ENCODE results near the gene C3orf52.

C3orf52 gene

DNA sequence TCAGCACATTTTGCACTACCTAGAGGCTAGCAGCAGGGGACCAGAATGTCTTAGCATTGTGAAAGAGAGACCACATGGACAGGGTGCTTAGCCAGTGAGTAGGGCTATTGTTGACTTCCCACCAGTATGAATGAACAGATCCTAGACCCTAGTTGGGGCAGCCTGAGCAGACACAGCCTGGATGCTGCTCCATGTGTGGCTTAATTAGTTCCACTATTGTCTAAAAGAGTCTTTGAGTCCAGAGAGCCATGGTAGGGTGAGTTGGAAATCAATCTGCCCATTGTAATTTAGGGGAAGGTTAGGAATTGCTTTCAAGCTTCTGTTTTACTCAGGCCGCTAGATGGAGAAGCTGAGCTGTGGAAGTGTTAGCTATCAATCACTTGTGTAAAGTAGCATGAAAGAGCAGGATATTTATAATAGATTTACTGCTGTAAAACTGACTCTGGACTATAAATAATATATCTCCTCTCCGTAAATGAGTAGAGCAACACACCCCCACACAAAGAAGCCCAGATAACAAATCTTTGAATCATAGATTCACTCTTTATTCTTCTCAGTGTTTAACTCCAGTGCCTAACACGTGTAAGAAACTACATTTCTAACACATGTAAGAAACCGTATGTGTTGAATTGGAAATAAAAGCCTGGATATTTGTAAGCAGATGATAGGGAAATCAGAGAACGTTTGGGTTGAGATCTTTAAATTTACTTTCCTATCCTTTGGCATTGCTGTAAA is 50.9 kb downstream of the C3orf52 start:
- DNase-seq (ENCODE audit: low spot score) = no peak

- no peak for DNase-seq (ENCODE audit: low spot score)
These were observed 51.6 kb downstream of the C3orf52 start for GRCh38 chr3:112137781-112138180.

GRCh38 chr3:112138219-112138969 is 52.2 kb downstream of the C3orf52 start:
- no peak for DNase-seq (ENCODE audit: low spot score)

DNA sequence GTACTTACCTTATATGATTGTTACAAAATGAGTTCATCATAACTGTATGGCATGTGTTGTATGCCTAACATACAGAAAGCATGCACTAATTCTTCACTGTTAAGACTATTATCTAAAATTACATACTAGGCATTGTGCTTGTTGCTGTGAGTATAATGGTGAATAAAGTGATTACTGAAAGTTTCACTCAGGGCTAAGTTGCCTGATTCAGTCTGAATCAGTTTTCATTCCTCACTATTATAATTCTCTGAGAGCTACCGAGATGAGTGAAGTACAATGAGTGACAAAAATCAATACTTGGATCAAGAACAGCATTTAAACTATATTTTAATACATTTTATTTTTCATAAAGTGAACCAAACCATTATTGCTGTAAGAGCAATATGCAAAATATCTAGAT is 54.4 kb downstream of the C3orf52 start:
- no peak for DNase-seq (ENCODE audit: low spot score)

DNA sequence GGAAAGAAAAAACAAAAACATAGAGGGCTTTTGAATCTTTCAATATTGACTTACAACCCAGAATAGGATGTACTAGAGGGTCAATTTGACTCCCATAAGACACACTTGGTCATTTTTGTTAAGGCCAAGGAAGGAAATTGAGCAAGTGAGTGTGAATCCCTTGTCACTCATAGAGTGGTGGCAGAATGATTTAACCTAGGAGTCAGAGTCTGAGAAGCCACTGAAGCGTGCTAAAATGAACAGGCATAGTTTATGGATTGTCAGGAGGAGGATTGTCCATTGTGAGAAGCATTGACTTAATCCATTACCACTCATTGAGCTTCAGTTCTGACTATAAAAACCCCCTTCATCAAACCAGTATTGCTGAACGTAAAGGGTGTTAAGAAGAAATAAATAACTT is 55.1 kb downstream of the C3orf52 start:
- no peak for DNase-seq (ENCODE audit: low spot score)

DNA sequence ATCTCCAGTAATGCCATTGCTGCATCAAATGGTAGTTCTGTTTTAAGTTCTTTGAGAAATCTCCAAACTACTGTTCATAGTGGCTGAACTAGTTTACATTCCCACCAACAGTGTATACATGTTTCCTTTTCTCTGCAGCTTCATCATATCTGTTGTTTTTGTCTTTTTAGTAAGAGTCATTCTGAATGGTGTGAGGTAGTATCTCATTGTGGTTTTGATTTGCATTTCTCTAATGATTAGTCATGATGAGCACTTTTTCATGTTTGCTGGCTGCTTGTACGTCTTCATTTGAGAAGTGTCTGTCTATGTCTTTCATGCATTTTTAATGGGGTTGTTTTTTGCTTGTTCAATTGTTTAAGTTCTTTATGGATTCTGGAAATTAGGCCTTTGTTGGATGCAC is 57.1 kb downstream of the C3orf52 start:
- DNase-seq (ENCODE audit: low spot score) = no peak

DNA sequence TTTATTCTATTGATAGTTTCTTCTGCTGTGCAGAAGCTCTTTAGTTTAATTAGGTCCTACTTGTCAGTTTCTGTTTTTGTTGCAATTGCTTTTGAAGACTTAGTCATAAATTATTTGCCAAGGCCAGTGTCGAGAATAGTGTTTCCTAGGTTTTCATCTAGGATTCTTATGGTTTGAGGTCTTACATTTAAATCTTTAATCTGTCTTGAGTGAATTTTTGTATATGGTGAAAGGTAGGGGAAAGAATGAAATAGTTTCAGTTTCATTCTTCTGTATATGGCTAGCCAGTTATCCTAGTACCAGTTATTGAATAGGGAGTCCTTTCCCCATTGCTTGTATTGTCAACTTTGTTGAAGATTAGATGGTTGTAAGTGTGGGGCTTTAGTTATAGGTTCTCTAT is 57.5 kb downstream of the C3orf52 start:
- DNase-seq (ENCODE audit: low spot score) = no peak

DNA sequence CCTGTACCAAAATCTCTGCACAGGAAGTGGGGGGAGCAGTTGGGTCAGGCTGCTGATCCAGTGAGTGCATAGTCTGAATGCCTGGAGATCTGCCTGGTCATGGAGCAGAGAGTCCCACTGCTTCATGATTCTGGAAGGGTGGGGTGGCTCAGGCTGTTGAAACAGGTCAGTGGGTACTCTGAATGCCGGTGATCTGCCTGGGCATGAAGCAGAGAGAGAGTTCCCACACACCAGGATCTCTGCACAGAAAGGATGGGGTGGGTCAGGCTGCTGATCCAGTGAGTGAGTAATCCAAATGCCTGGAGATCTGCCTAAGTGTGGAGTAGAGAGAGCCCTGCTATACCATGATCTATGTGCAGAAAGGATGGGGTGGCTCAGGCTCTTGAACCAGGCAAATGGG is 62.9 kb downstream of the C3orf52 start:
- no peak for DNase-seq (ENCODE audit: low spot score)

DNA sequence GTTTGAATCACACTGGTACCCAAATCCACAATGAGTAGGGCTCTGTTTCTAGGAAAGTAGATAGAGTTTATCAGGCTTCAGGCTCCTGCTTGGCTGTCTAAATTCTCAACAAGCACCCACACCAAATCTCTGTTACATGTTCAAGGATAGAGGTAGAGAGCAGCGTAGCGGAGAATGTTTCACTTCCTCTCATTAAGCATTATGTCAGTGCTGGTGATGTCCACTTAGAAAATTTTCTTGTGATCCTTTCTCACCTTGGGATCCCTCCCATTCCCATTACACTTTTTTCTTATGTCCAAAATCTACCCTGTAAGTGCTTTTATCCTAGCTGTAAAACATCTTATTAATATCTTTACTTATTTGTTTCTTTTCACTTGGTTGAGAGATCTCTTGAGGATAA is 81.6 kb downstream of the C3orf52 start:
- DNase-seq (ENCODE audit: low spot score) = no peak

Measured in hematopoietic multipotent progenitor cell treated with erythropoietin and hydrocortisone succinate and interleukin-3 and kit ligand, for 17 days (in vitro differentiated cells).